Astrocyte of the hippocampus (primary cell): ENCODE data around the gene FBXW10.
"Not testable (repeated sequence)": the region's sequence is repeated elsewhere in the genome, so short reads cannot be mapped to it uniquely, and the experiment has no call there.

Experiments used
- DNase-seq: peaks from one replicate; pipeline ENCODE4 v3.0.0; 2011; ENCODE audit warnings: low read depth, low spot score

FBXW10 gene

DNA sequence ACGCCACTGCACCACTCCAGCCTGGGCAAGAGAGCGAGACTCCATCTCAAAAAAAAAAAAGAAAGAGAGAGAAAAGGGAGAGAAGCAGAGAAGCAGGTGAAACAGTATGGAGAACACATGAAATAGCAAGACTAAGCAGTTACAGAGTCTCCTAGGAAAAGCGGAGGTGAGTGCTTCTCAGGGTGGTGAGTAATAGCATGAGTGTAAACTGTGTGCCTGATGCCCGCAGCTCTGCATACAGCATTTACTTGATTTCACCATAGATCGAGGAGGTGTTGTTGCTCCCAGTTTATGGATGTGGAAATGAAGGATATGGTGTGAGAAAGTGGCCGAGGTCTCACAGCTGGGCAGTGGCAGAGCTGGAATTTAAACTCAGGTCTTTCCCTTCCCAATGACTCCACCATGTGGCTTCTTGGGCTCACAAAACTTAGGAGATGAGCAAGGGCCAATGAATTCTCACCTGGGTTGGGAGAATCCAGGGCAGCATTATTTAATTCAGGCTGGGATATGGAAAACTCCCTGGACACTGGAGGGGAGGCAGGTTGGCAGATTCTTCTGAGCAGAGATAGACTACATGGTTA lies 10.1 kb downstream of the FBXW10 start:
- DNase-seq: not testable (repeated sequence)

DNA sequence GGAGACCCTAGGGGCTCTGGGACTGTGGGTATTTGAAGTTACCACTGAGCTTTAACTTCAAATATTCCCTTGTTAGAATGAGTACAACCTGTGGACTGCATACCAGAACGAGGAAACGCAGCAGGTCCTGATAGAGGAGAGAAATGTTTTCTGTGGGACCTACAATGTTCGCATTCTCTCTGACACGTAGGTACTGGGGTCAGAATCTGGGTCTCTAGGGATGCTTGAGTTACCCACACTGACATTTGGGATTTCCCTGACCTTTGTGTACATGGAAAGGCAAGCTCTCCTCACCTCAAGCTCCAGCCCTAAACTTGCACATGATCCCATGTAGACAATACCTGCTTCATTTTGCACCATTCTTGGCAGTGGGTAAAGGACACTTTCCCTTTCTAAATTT lies 12.1 kb downstream of the FBXW10 start:
- not testable (repeated sequence) for DNase-seq

DNA sequence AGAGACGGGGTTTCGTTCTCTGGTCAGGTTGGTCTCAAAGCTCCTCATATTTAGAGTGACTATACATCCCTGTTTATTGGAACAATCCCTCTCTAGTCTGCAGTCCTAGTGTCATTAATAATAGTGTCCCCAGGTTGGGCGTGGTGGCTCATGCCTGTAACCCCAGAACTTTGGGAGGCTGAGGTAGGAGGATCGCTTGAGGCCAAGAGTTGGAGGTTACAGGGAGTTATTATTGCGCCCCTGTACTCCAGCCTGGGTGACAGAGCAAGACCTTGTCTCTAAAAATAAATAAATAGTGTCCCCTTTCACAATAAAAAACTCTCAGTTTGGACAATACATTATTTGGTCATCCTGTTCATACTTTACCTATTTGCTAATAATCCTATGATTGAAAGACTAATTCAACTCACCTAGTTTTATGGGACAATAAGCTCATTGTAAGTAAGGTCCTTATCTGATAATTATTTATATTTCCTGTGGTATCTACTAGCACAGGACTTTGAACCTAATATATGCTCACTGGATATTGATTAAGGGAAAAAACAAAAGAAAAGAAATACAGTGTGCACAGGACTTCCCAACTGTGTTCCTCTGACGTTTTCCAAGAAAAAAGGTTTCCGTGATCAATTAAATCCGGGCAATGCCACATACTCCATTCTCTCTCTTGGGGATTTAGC lies 13.7 kb downstream of the FBXW10 start:
- not testable (repeated sequence) for DNase-seq

- DNase-seq: not testable (repeated sequence)
These were observed 14.5 kb downstream of the FBXW10 start for GRCh38 chr17:18758344-18758743.

GRCh38 chr17:18760221-18760620 lies 16.4 kb downstream of the FBXW10 start:
- not testable (repeated sequence) for DNase-seq

DNA sequence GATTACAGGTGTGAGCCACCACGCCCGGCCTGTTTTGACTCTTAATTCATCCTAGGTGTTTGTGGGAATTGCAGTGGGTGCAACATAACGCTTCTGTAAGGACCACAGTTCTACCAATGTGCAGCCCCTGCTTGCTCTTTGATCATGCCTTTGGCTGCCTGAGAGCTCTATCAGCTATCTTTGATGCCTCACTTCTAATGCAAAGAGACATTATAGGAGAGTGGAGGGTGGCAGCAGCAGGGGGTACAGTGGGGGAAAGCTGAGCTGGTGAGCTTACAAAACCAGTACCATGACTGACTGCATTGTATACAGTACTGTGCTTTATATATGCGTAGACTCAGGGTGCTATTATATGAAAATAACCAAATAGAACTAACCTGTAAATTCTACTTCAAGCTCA lies 26.7 kb downstream of the FBXW10 start:
- not testable (repeated sequence) for DNase-seq

GRCh38 chr17:18771066-18771465 lies 27.2 kb downstream of the FBXW10 start:
- DNase-seq: peak; percentile 55

DNA sequence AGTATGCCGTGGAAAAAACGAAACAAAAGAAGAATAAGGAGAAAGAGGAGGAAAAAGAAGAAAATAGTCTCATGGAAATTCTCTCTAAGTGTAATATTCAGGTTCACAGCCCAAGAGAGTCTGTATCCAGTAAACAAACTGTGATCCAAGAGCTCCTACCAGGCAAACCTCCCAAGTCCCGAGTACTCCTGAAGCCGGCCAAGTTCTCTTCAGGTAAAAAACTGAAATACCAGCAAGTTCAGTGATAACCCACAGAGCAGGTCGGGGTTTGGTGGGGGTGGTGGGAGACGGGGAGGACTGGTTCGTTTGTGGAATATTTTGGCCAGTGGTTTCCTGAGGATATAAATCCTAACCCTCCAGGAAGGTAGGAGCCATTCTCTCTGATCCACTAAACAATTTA lies 28.6 kb downstream of the FBXW10 start:
- DNase-seq: no peak

DNA sequence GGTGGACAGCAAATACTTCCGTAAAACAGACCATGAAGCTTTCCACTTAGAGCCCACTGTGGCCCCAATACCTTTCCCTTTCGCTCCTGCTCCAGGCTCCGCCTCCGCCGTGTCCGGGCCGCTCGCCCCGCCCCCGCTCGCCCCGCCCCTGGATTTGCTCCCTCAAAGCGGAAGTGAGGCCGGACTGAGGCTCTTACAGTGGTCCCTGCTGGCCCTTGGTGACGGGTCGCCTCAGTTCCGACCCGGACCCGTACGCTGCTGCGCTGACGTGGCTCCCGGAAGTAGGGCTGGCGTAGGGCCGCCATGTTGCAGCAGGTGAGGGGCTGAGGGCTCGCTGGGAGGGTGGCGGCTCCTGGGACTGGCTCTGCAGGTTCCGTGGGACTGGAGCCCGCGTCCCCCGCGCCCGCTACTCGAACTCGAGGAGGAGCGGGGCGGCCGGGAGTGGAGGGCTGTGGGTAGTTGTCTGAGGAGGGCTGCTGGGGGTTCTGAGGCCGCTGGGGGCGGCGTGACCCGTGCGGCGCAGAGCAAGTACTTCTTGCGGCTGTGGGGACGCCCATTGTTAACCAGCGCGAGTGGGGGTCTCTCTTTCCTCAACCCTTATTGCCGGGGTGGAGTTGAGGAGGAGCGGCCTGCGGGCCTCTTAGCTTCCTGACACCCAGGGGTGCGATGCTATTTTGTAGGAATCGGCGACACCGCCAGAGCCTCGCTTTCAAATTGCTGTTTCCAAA lies 37.3 kb downstream of the FBXW10 start, which contains the start of gene TVP23B:
TSS of gene TVP23B (plus strand) at position 193 of the 728 bp plus-strand sequence. CDS start at position 304, 111 bp downstream.
- peak; percentile 96 for DNase-seq

DNA sequence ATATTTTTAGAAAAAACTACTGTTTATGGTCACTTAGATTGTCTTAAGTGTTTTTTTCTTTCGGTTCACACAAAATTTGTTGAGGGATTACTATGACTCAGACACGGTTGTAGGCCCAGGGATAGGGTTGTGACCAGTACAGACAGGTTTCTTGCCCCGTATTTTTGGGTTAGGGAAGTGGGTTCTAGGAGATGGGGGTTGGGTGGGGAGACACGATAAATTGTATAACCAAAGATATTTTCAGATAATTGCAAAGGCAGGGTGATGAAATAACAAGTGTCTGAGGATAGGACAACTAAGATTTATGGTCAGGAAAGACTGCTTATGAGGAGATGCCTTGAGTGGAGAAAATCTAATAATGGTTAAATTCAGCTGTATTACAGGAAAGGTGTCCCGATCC lies 38.0 kb downstream of the FBXW10 start:
- DNase-seq: not testable (repeated sequence)

DNA sequence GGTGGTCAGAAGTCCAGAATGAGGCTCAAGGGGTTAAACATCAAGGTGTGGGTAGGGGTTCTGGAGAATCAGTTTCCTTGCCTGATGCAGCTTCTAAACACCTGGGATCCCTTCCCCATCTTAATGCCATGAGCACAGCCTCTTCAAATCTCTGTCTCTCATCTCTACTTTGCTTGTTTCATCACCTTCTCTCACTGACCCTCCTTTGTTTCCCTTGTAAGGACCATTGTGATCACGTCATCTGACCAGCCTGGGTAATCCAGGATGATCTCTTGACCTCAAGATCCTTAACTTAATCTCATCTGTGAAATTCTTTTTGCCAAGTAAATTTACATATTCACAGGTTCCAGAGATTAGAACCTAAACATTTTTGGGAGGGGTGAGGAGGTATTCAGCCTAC lies 42.1 kb downstream of the FBXW10 start:
- not testable (repeated sequence) for DNase-seq

- DNase-seq: not testable (repeated sequence)
These were observed 43.0 kb downstream of the FBXW10 start for GRCh38 chr17:18786890-18787289.

DNA sequence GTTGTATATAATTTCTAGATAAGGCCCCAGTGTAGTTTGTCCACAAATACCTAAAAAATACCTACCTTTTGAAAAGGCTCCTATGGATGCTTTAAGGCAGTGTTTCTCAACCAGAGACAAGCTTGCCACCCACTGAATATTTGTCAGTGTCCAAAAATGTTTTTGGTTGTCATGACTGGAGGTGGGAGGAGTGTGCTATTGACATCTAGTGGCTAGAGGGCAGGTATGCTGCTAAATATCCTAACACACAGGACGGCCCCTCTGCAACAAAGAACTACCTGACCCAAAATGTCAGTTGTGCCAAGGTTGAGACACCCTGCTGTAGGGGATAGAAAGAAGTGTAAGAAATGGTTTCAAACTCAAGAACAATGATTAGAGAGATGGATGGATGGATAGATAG lies 47.5 kb downstream of the FBXW10 start:
- DNase-seq: not testable (repeated sequence)

DNA sequence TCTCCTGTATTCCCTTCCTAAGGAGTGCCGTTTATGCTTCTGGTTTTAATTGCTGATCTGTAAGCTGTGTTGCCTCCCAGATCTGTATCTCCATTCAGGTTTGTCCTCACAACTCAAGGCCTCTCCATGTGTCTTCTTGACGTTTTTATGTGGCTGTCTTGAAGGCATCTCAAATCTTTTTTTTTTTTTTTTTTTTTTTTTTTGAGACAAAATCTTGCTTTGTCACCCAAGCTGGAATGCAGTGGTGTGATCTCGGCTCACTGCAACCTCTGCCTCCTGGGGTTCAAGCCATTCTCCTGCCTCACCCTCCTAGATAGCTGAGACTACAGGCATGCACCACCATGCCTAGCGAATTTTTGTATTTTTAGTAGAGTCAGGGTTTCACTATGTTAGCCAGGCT lies 51.0 kb downstream of the FBXW10 start:
- DNase-seq: not testable (repeated sequence)

DNA sequence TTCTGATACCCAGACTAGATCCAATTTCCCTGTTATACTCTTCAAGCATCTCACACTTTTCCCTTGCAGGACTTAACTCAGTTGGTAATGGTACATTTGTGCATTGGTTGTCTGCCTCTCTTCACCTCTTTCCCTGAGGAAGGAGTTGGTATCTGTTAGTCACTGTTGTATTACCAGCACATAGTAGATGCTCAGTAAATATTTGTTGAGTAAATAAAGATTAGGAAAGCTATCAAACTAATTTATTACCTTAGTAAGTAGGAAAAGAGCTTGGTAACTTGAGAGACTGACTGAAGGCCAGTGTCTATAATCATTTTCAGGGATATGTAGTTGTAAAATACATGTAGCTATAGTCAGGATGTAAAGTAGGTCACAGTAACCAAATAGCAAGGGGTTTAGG lies 53.0 kb downstream of the FBXW10 start:
- DNase-seq: not testable (repeated sequence)

DNA sequence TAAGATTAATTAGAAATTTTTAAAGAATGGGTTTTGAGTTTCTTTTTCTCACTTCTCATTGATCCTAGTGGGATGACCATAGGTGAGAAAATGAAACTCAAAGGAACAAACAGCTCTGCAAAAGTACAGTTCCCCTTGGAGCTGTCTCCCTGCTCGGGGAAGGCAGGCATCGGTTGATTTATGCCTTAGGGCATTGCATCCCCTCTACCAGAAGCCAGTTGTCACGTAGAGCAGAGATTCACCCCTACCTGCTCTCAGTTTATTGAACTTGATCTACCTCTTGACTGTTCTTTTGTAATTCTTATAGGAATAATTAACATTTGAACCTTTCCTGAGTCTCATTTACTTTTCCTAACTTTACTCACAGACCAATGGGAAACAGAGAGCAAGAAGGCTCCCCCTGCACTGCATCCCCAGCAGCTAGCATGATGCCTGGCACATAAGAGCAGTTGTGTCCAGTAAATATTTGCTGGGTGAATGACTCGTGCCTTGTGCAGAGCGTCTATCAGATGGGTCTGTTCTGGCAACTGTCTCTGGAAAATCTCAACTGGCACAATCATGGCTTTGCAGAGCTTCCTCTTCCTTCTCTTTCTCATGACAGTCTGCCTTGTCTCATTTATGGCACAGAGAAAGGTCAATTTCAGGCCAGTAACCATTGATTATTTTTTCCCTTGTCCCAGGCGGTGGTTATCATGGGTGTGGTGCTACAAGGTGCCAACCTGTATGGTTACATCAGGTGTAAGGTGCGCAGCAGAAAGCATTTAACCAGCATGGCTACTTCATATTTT lies 59.8 kb downstream of the FBXW10 start:
- not testable (repeated sequence) for DNase-seq

DNA sequence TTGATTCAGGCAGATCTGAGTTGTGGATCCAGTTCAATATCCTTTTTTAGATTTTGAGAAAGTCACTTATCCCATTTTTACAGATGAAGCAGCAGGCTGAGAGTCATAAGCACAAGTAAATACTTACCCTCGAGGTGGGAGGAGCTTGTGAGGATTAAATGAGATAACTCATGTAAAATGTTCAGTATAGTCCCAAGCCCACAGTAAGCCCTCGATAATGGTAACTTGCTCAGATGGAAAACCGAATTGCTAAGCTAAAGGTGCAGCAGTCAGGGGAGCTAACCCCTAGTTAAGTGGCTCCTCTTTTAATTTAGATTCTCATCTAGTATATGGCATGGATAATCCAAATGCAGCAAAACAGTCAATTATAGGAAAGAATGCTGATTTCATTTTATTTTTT lies 72.1 kb downstream of the FBXW10 start:
- DNase-seq: not testable (repeated sequence)

DNA sequence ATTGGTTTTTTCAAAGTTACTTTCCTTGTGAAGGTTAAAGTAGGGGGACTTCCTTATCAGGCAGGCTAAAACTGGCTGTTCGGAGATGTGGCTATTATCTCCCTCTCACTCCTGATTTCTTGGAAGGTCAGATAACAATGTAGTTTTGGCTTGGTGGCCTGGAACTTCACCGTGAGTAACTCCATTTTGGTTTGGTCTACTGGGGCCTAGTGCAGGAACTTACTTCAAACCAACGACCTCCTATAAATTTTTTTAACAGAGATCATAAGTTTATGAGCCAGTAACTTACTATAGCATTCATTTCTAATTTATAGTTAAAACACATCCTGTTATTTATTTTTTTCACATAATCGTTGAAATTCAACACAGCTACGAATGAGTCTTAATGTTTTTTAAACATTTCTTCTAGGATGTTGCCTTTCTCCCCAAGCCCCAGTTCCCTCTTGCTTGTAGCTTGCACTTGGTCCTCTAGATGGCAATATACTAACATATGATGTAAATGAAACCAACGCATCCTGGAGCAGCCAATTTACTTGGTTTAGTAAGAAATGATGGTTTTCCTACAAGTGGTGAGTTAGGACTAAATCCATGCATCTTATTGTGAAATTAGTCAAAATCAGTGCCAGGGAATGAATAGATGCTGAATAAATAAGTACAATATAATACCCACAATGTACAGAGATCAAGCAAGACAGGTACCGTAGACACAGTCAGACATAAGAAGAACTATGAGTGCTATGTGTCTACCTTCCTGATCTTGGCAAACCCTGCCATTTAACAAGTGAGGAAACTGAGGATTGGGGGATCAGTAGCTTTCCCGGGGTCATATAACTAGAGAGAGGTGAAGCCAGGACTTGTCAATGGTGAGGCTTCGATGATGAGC lies 72.9 kb downstream of the FBXW10 start:
- peak; percentile 72 for DNase-seq

- not testable (repeated sequence) for DNase-seq
These were observed 77.6 kb downstream of the FBXW10 start for GRCh38 chr17:18821430-18821829.

DNA sequence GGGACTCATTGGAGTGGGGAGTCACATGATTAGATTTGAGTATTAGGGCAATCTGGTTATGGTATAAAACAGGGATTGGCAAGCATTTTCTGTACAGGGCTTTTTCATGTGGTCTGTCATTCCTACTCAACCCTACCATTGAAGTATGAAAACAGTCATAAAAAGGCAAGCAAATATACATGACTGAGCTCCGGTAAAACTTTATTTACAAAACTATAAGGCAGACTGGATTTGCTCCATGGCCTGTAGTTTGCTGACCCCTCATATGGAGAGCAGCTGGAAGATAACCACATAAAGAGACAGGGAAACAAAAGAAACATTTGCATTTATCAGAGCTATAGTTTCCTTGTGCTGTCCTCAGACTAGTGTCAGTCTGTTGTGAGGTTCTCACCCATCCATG lies 83.8 kb downstream of the FBXW10 start:
- not testable (repeated sequence) for DNase-seq
